GM18505 (cell line): Measurements from ENCODE around the gene CDKAL1.

Experiments
- ATAC-seq: cut with Tn5 transposase; IDR thresholded peaks from one replicate; pipeline ENCODE4 v1.9.1; 2021; ENCODE audit not compliant: unreplicated experiment
- POLR2A ChIP-seq: IDR thresholded peaks from 4 replicates; pipeline ENCODE4 v1.6.1; 2011; ENCODE audit warnings: borderline replicate concordance; ENCODE audit not compliant: insufficient read depth, insufficient read length; ENCODE audit errors: extremely low read depth

CDKAL1 gene

GRCh38 chr6:20851795-20852194, 317.5 kb downstream of the CDKAL1 start:
- no peak for ATAC-seq
- no peak for TF ChIP-seq POLR2A

GRCh38 chr6:20853828-20854227, 319.6 kb downstream of the CDKAL1 start:
- ATAC-seq: no peak
- TF ChIP-seq POLR2A: no peak

- no peak for ATAC-seq
- TF ChIP-seq POLR2A: no peak
Measured at GRCh38 chr6:20856681-20857288, 322.5 kb downstream of the CDKAL1 start.

- ATAC-seq: no peak
- no peak for TF ChIP-seq POLR2A
Measured at GRCh38 chr6:20861481-20861880, 327.2 kb downstream of the CDKAL1 start.

GRCh38 chr6:20866036-20866435, 331.8 kb downstream of the CDKAL1 start:
- TF ChIP-seq POLR2A: no peak
- no peak for ATAC-seq

GRCh38 chr6:20866935-20867703, 332.9 kb downstream of the CDKAL1 start:
- no peak for TF ChIP-seq POLR2A
- no peak for ATAC-seq

- TF ChIP-seq POLR2A: no peak
- ATAC-seq: no peak
Measured at GRCh38 chr6:20868397-20869096, 334.3 kb downstream of the CDKAL1 start.

- ATAC-seq: no peak
- TF ChIP-seq POLR2A: no peak
Measured at GRCh38 chr6:20870021-20870420, 335.8 kb downstream of the CDKAL1 start.

GRCh38 chr6:20870493-20870892, 336.2 kb downstream of the CDKAL1 start:
- ATAC-seq: no peak
- no peak for TF ChIP-seq POLR2A

GRCh38 chr6:20873425-20874190, 339.4 kb downstream of the CDKAL1 start:
- ATAC-seq: no peak
- TF ChIP-seq POLR2A: no peak

- ATAC-seq: no peak
- TF ChIP-seq POLR2A: no peak
Measured at GRCh38 chr6:20875369-20875963, 341.2 kb downstream of the CDKAL1 start.

- no peak for ATAC-seq
- TF ChIP-seq POLR2A: no peak
Measured at GRCh38 chr6:20876036-20876435, 341.8 kb downstream of the CDKAL1 start.

- TF ChIP-seq POLR2A: no peak
- ATAC-seq: no peak
Measured at GRCh38 chr6:20876561-20876960, 342.3 kb downstream of the CDKAL1 start.
